ENCODE measurements around the gene BRD1. TPM values are rescaled to one million over a fixed set of nuclear protein-coding genes. Genes with fewer than 3 reads are reported as not detected.
"Not testable (repeated sequence)": the region's sequence is repeated elsewhere in the genome, so short reads cannot be mapped to it uniquely, and the experiment has no call there.

Gene BRD1
- total RNA-seq, 4 donors from 2014 or later = 21.0 to 57.3 (median 33.8) TPM

- TF ChIP-seq, protein P1, sequence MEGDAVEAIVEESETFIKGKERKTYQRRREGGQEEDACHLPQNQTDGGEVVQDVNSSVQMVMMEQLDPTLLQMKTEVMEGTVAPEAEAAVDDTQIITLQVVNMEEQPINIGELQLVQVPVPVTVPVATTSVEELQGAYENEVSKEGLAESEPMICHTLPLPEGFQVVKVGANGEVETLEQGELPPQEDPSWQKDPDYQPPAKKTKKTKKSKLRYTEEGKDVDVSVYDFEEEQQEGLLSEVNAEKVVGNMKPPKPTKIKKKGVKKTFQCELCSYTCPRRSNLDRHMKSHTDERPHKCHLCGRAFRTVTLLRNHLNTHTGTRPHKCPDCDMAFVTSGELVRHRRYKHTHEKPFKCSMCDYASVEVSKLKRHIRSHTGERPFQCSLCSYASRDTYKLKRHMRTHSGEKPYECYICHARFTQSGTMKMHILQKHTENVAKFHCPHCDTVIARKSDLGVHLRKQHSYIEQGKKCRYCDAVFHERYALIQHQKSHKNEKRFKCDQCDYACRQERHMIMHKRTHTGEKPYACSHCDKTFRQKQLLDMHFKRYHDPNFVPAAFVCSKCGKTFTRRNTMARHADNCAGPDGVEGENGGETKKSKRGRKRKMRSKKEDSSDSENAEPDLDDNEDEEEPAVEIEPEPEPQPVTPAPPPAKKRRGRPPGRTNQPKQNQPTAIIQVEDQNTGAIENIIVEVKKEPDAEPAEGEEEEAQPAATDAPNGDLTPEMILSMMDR (IDR thresholded peaks at IDR 0.05) = no peak
- DNase-seq (ENCODE audit: low spot score) = no peak
- no peak for ATAC-seq (ENCODE audit: low FRiP score)
Measured at GRCh38 chr22:49785841-49786471, 41.7 kb downstream of the BRD1 start.

DNA sequence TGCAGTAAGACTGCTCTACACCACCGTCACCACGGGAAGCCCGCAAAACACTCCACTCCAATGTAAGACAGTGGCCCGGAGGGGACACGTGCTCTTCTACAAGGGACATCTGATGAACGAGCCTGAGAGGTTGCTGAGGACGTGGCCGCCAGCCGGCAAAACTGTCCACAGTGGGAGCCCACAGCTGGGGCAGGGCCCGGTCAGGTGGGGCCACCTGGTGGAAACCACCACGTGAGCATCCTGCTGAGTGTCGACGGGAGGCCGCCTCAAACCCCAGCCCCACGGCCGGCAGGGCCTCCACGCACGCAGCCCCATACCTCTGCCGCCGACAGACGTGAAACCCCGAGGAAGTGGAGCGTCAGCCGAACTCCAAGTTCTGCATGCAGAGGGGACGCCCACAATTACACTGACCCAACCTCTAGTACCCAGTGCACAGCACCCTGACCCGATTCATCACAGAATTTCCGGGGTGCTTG, 42.6 kb downstream of the BRD1 start:
- DNase-seq (ENCODE audit: low spot score) (no peak), ATAC-seq (ENCODE audit: low FRiP score) (no peak)
- TF ChIP-seq, protein P1 (IDR thresholded peaks at IDR 0.05) = no peak

DNA sequence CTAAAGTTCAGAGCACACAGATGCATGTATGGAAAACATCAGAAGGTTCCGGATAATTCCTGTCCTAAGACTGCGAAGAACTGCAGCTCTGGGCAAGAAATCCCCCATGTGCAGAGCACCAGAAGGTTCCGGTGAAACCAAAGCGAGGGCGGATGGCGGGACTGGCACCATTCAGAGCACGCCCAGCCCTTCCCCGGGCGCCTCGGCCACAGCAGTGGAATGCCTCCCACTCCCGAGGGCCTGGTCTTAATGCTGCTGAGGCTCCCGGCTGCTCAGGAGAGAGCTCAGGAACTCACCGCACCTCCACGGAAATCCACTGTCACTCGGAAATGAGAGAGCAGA, 43.1 kb downstream of the BRD1 start:
- ATAC-seq (ENCODE audit: low FRiP score) (no peak), DNase-seq (ENCODE audit: low spot score) (no peak)
- TF ChIP-seq, protein P1 (IDR thresholded peaks at IDR 0.05) = no peak

GRCh38 chr22:49783926-49784629, 43.6 kb downstream of the BRD1 start:
- DNase-seq (ENCODE audit: low spot score) (no peak), ATAC-seq (ENCODE audit: low FRiP score) (no peak)
- TF ChIP-seq, protein P1 (IDR thresholded peaks at IDR 0.05) = no peak

GRCh38 chr22:49783036-49783746, 44.5 kb downstream of the BRD1 start:
- TF ChIP-seq, protein P1 (IDR thresholded peaks at IDR 0.05) = no peak
- ATAC-seq (ENCODE audit: low FRiP score) = no peak
- DNase-seq (ENCODE audit: low spot score) = no peak

GRCh38 chr22:49781886-49782285, 45.8 kb downstream of the BRD1 start:
- DNase-seq (ENCODE audit: low spot score); ATAC-seq (ENCODE audit: low FRiP score): not testable (repeated sequence)

GRCh38 chr22:49781289-49781782, 46.3 kb downstream of the BRD1 start:
- TF ChIP-seq, protein P1 (IDR thresholded peaks at IDR 0.05) = no peak
- ATAC-seq (ENCODE audit: low FRiP score) = no peak
- no peak for DNase-seq (ENCODE audit: low spot score)

Data from omental fat pad (tissue), 4 donors.